K562 (cell line): Measurements from ENCODE around the gene IRF3. TPM values are rescaled to one million over a fixed set of nuclear protein-coding genes. Genes with fewer than 3 reads are reported as not detected.
A peak's percentile ranks its signal among the peaks of the same experiment; 100 is the strongest.

Experiments used
- ATAC-seq: fragments of 200-7000 bp; cut with Tn5 transposase; 3 replicates; pipeline ENCODE4 v1.9.1; 2020; ENCODE audit warnings: moderate library complexity
- BruUV-seq: library from RNA; stranded (reverse); fragments of 400-500 nt; replicated peaks from 2 replicates; lab custom pipeline; 2021; lab: Mats Ljungman, UMichigan
- CTCF ChIA-PET: fragments of 300-600 bp; formaldehyde crosslinking; extraction: SDS; loops from one replicate; lab custom pipeline; 2021; ENCODE audit warnings: low intra/inter-chr PET ratio; lab: Yijun Ruan, JAX
- POLR2A ChIA-PET: fragments of 300-600, 350-650 bp; sonication (Branson Sonifier 250); formaldehyde crosslinking; extraction: SDS; loops from one replicate; lab custom pipeline; 2021; ENCODE audit warnings: antibody characterized with exemption, inconsistent platforms; lab: Yijun Ruan, JAX
- DNase-seq, 4 experiments: peaks; one replicate each; pipeline versions ENCODE4 v3.0.0 to v3.0.0-alpha.2; 2011 to 2018; ENCODE audit warnings: low spot score in 3 of 4, mixed read lengths in 3 of 4; ENCODE audit errors: extremely low read depth in 1 of 4
- FAIRE-seq: peaks from 2 replicates; lab custom pipeline; 2011; peaks lifted over from hg19 to GRCh38; lab: Jason Lieb, UNC
- H2AFZ ChIP-seq: 2 replicates; pipeline ENCODE4 v1.6.0; 2011; ENCODE audit warnings: low read depth, low read length, control low read depth, inconsistent platforms
- H3K27ac ChIP-seq: fragments of 200-600 bp; 3 replicates; pipeline ENCODE4 v1.8.0; 2011; ENCODE audit warnings: low read depth, mild to moderate bottlenecking, control low read depth, inconsistent platforms, low read length, moderate library complexity, mixed read lengths; ENCODE audit errors: extremely low read depth
- H3K27me3 ChIP-seq, 2 experiments: fragments of 300-600 bp in 1 of 2; 2 replicates in 1 of 2; 3 replicates in 1 of 2; pipeline versions ENCODE4 v1.6.0 to v1.8.0; 2011; ENCODE audit warnings: inconsistent platforms in 2 of 2, low read length in 2 of 2, mild to moderate bottlenecking in 1 of 2, mixed read lengths in 1 of 2, moderate library complexity in 1 of 2; ENCODE audit not compliant: control insufficient read depth in 2 of 2, insufficient read depth in 2 of 2
- H3K36me3 ChIP-seq: fragments of 300-600 bp; 3 replicates; pipeline ENCODE4 v1.8.0; 2011; ENCODE audit warnings: mild to moderate bottlenecking, low read length, inconsistent platforms; ENCODE audit not compliant: control insufficient read depth, insufficient read depth
- H3K4me1 ChIP-seq, 2 experiments: fragments of 200-600 bp in 1 of 2; replicated peaks in 1 of 2; 2 replicates in 1 of 2; 3 replicates in 1 of 2; pipeline versions ENCODE4 v1.5.1 to v1.8.0; 2011; ENCODE audit warnings: inconsistent platforms in 2 of 2, low read length in 2 of 2, mild to moderate bottlenecking in 1 of 2, mixed read lengths in 1 of 2, moderate library complexity in 1 of 2; ENCODE audit not compliant: control insufficient read depth in 2 of 2, insufficient read depth in 2 of 2
- H3K4me2 ChIP-seq: 2 replicates; pipeline ENCODE4 v1.6.1; 2011; ENCODE audit warnings: low read length, control low read depth, inconsistent platforms, mixed read lengths; ENCODE audit not compliant: insufficient read depth
- H3K4me3 ChIP-seq: fragments of 200-600 bp; sonication (generic), shearing (Covaris generic); 2 replicates; pipeline ENCODE4 v1.5.1; 2016; ENCODE audit warnings: control low read depth, inconsistent platforms
- H3K79me2 ChIP-seq: fragments of 200-600 bp; 3 replicates; pipeline ENCODE4 v1.8.0; 2011; ENCODE audit warnings: low read length, inconsistent platforms; ENCODE audit not compliant: control insufficient read depth, insufficient read depth
- H3K9ac ChIP-seq, 2 experiments: 2 replicates each; pipeline versions ENCODE4 v1.6.0 to v1.6.1; 2011; ENCODE audit warnings: low read depth in 2 of 2, low read length in 2 of 2, control low read depth in 1 of 2, inconsistent platforms in 1 of 2, mild to moderate bottlenecking in 1 of 2, mixed read lengths in 1 of 2; ENCODE audit not compliant: insufficient read depth in 1 of 2
- H3K9me1 ChIP-seq: one replicate; pipeline ENCODE4 v1.6.0; 2011; ENCODE audit warnings: inconsistent platforms, mild to moderate bottlenecking, low read length, moderate library complexity; ENCODE audit not compliant: control insufficient read depth, insufficient read depth
- H3K9me3 ChIP-seq: replicated peaks from 2 replicates; pipeline ENCODE4 v1.5.1; 2011; ENCODE audit warnings: low read depth, low read length, inconsistent platforms; ENCODE audit not compliant: control insufficient read depth, insufficient read depth
- H4K20me1 ChIP-seq: replicated peaks from 2 replicates; pipeline ENCODE4 v1.6.1; 2011; ENCODE audit warnings: low read length, inconsistent platforms, mixed read lengths; ENCODE audit not compliant: control insufficient read depth, insufficient read depth
- DIDO1 ChIP-seq: fragments of 450-650 bp; IDR thresholded peaks from 2 replicates; pipeline ENCODE4 v1.6.1; 2016; ENCODE audit warnings: low read depth, missing biosample characterization, missing genetic modification characterization
- ELF2 ChIP-seq: fragments of 250-450 bp; sonication (Bioruptor Pico); IDR thresholded peaks from 2 replicates; pipeline ENCODE4 v1.5.0; 2021; ENCODE audit warnings: mild to moderate bottlenecking
- GABPB1 ChIP-seq: sonication (generic); formaldehyde crosslinking; IDR thresholded peaks from 2 replicates; pipeline ENCODE4 v1.8.0; 2022; ENCODE audit warnings: mild to moderate bottlenecking, missing genetic modification reagents
- HDAC1 ChIP-seq, 2 experiments: fragments of 450-650 bp; IDR thresholded peaks; 2 replicates each; pipeline ENCODE4 v1.6.1; 2016 to 2017; ENCODE audit warnings: inconsistent platforms in 1 of 2, mild to moderate bottlenecking in 1 of 2, moderate library complexity in 1 of 2
- MTA3 ChIP-seq: fragments of 450-650 bp; formaldehyde crosslinking; IDR thresholded peaks from 2 replicates; pipeline ENCODE4 v1.6.1; 2017; ENCODE audit warnings: mild to moderate bottlenecking, borderline replicate concordance
- MXD1 ChIP-seq: fragments of 250-450 bp; sonication (Bioruptor Pico); IDR thresholded peaks from 2 replicates; pipeline ENCODE4 v1.8.0; 2021; ENCODE audit warnings: borderline replicate concordance, mild to moderate bottlenecking, moderate library complexity; ENCODE audit not compliant: poor library complexity, severe bottlenecking
- PRMT5 ChIP-seq: sonication (generic); formaldehyde crosslinking; IDR thresholded peaks from 2 replicates; pipeline ENCODE4 v1.5.0; 2020; ENCODE audit warnings: missing genetic modification reagents
- SP2 ChIP-seq: IDR thresholded peaks from 2 replicates; pipeline ENCODE4 v1.6.1; 2011; ENCODE audit warnings: mild to moderate bottlenecking, low read depth, low read length, moderate library complexity; ENCODE audit not compliant: poor library complexity, severe bottlenecking; ENCODE audit errors: extremely low read depth
- TAL1 ChIP-seq: fragments of 450-650 bp; IDR thresholded peaks from 2 replicates; pipeline ENCODE4 v1.6.1; 2016; ENCODE audit warnings: mild to moderate bottlenecking
- THRAP3 ChIP-seq: fragments of 450-650 bp; IDR thresholded peaks from 2 replicates; pipeline ENCODE4 v1.6.1; 2016; ENCODE audit warnings: mild to moderate bottlenecking, inconsistent platforms, borderline replicate concordance
- WGBS: fragments of 100-300 bp; shearing (Covaris generic); methylation state at CpG from one replicate; pipeline ENCODE4 v1.1.6; 2016; ENCODE audit warnings: low coverage, mixed read lengths; ENCODE audit not compliant: insufficient coverage; ENCODE audit errors: missing lambda C conversion rate; 5-methylcytosine and 5-hydroxymethylcytosine counted together
- in situ Hi-C: fragments of 300-500 bp; cut with MboI; formaldehyde crosslinking; loops from 4 replicates; pipeline ENCODE4 v1.15.0; 2018; ENCODE audit warnings: inconsistent platforms, mixed read lengths
- intact Hi-C: fragments of 100-400 bp; cut with micrococcal nuclease; formaldehyde crosslinking; loops from 2 replicates; pipeline ENCODE4 v1.14.2; 2022
- polyA plus RNA-seq, 8 experiments: library from polyadenylated mRNA; depleted of rRNA in 4 of 8; stranded (reverse) in 5 of 8; unstranded in 3 of 8; fragments of >200 nt; fragmentation: Nextera tagmentation in 2 of 8; fragmentation: Illumina TruSeq in 1 of 8; extraction: Ambion mirVana in 2 of 8; extraction: Trizol in 1 of 8; gene quantifications; 2 replicates each; pipeline versions ENCODE4 v1.2.1 to v1.2.3, GENCODE V29; 2011 to 2014; ENCODE audit warnings: inconsistent platforms in 1 of 8, missing spikeins in 1 of 8
- total RNA-seq, 7 experiments: library from RNA; depleted of rRNA in 6 of 7; stranded (reverse); fragments of >200 nt in 6 of 7; fragmentation: Illumina TruSeq in 2 of 7; extraction: Trizol in 2 of 7; gene quantifications; 2 replicates each; pipeline versions ENCODE4 v1.2.1 to v1.2.3, GENCODE V29; 2011 to 2021; ENCODE audit warnings: low replicate concordance in 1 of 7
- TF ChIP-seq, protein P1 (sequence below), 2 experiments: fragments of 450-650 bp; conservative IDR thresholded peaks; 2 replicates each; pipeline ENCODE4 v1.6.1; 2017; ENCODE audit warnings: mild to moderate bottlenecking in 2 of 2, moderate library complexity in 2 of 2
- TF ChIP-seq, protein P2 (sequence below): fragments of 150-350 bp; IDR thresholded peaks from 2 replicates; pipeline ENCODE4 v1.6.1; 2014; ENCODE audit warnings: low read depth, mild to moderate bottlenecking, low read length, borderline replicate concordance
- TF ChIP-seq, protein P3 (sequence below): fragments of 450-650 bp; formaldehyde crosslinking; conservative IDR thresholded peaks from 2 replicates; pipeline ENCODE4 v1.4.0; 2022; ENCODE audit warnings: mild to moderate bottlenecking, missing genetic modification characterization

The IRF3 gene
- total and polyA plus RNA-seq, 9 of the 15 experiments (the other 6 are each of a cell fraction or from before 2014, with no cell fraction given): 7.5 to 145 (median 65.4) TPM

DNA sequence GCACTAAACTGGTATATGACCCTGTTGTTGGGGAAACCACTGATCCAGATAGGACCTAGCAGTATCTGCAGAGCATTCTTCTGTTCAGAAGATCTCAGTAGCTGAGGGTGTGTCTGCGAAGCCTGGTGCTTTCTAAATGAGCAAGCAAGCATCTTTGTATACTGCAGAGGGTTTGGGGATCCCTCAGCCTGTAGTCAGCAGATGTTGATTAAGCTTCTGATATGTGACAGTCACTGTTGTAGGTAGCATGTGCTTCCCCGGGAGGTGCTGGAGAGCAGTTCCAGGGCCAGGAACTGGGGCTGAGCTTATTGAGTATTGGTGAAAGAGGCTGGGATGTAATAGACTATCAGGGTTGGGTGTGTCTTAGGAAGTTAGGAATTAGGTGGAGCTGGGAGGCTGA is 22.2 kb downstream of the IRF3 start:
- POLR2A ChIA-PET: interaction anchor here (0.7 to 2.8 kb wide), 8 partner anchors 11 to 147 kb away, joined by 3 to 27 read pairs (median 4); partner anchors contain the start of genes PRMT1 and RPS11
- H3K4me1 ChIP-seq: peaks cover 18 to 46% of the 10 kb centered on the region in 2 experiments
- BruUV-seq: no TSS peak
- ATAC-seq (no peak), DNase-seq (peak in 3 of 4 experiments; percentile 38 to 59 (median 49)), FAIRE-seq (peak; percentile 79)
- H2AFZ ChIP-seq: no peak overlapping the region
- 0 out of 3 replicates have a peak overlapping the region, but pooled peaks have one; percentile 97 for H3K27ac ChIP-seq
- H3K9me1 ChIP-seq: no peaks in the 10 kb centered on the region
- H3K4me2 ChIP-seq: peak overlapping the region; percentile 98
- H4K20me1 ChIP-seq: no peaks in the 10 kb centered on the region
- no peaks in the 10 kb centered on the region for H3K27me3 ChIP-seq
- in situ Hi-C loops: no loop called here
- peaks cover 48% of the 10 kb centered on the region for H3K79me2 ChIP-seq
- CTCF ChIA-PET: no interaction called here
- H3K36me3 ChIP-seq: peaks cover 45% of the 10 kb centered on the region; the same call in 2 of the 3 replicates
- 35% methylated on average over 2 of the region's 2 CpGs for WGBS
- no peaks in the 10 kb centered on the region for H3K9me3 ChIP-seq
- intact Hi-C loops: loop anchor here (2.0 kb wide), 1 partner anchor 33 kb away; the partner anchor contains the start of gene PRMT1
- H3K4me3 ChIP-seq: peak overlapping the region; percentile 97; the same call in 1 of the 2 replicates
- peak overlapping the region; percentile 49 to 98; a peak in 3 of 4 replicates for H3K9ac ChIP-seq
- TF ChIP-seq, protein P1, sequence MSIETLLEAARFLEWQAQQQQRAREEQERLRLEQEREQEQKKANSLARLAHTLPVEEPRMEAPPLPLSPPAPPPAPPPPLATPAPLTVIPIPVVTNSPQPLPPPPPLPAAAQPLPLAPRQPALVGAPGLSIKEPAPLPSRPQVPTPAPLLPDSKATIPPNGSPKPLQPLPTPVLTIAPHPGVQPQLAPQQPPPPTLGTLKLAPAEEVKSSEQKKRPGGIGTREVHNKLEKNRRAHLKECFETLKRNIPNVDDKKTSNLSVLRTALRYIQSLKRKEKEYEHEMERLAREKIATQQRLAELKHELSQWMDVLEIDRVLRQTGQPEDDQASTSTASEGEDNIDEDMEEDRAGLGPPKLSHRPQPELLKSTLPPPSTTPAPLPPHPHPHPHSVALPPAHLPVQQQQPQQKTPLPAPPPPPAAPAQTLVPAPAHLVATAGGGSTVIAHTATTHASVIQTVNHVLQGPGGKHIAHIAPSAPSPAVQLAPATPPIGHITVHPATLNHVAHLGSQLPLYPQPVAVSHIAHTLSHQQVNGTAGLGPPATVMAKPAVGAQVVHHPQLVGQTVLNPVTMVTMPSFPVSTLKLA (conservative IDR thresholded peaks at IDR 0.05): peak in 1 of 2 experiments; percentile 58; a peak in 3 of 4 replicates
- TF ChIP-seq TAL1 (no peak), MXD1 (CRISPR knock-in tag) (no peak), SP2 (no peak), ELF2 (no peak), HDAC1 (IDR thresholded peaks at IDR 0.05) (0 out of 4 replicates have a peak, but pooled peaks of 1 of the 2 experiments have one; percentile 17), GABPB1 (CRISPR knock-in tag) (no peak), MTA3 (no peak), THRAP3 (no peak), DIDO1 (no peak), PRMT5 (CRISPR knock-in tag) (no peak)
- TF ChIP-seq, protein P2, sequence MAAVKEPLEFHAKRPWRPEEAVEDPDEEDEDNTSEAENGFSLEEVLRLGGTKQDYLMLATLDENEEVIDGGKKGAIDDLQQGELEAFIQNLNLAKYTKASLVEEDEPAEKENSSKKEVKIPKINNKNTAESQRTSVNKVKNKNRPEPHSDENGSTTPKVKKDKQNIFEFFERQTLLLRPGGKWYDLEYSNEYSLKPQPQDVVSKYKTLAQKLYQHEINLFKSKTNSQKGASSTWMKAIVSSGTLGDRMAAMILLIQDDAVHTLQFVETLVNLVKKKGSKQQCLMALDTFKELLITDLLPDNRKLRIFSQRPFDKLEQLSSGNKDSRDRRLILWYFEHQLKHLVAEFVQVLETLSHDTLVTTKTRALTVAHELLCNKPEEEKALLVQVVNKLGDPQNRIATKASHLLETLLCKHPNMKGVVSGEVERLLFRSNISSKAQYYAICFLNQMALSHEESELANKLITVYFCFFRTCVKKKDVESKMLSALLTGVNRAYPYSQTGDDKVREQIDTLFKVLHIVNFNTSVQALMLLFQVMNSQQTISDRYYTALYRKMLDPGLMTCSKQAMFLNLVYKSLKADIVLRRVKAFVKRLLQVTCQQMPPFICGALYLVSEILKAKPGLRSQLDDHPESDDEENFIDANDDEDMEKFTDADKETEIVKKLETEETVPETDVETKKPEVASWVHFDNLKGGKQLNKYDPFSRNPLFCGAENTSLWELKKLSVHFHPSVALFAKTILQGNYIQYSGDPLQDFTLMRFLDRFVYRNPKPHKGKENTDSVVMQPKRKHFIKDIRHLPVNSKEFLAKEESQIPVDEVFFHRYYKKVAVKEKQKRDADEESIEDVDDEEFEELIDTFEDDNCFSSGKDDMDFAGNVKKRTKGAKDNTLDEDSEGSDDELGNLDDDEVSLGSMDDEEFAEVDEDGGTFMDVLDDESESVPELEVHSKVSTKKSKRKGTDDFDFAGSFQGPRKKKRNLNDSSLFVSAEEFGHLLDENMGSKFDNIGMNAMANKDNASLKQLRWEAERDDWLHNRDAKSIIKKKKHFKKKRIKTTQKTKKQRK: no peak
- TF ChIP-seq, protein P3, sequence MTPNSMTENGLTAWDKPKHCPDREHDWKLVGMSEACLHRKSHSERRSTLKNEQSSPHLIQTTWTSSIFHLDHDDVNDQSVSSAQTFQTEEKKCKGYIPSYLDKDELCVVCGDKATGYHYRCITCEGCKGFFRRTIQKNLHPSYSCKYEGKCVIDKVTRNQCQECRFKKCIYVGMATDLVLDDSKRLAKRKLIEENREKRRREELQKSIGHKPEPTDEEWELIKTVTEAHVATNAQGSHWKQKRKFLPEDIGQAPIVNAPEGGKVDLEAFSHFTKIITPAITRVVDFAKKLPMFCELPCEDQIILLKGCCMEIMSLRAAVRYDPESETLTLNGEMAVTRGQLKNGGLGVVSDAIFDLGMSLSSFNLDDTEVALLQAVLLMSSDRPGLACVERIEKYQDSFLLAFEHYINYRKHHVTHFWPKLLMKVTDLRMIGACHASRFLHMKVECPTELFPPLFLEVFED (CRISPR knock-in tag): no peak
